HCT116 (cell line): ENCODE measurements around the gene PLEKHG5. TPM values are rescaled to one million over a fixed set of nuclear protein-coding genes. Genes with fewer than 3 reads are reported as not detected.

Experiments
- ATAC-seq: fragments of 200-7000 bp; cut with Tn5 transposase; 2 replicates; pipeline ENCODE4 v1.9.1; 2020; ENCODE audit warnings: mild to moderate bottlenecking, moderate library complexity
- BruUV-seq: library from RNA; stranded (reverse); fragments of 400-500 nt; replicated peaks from 2 replicates; lab custom pipeline; 2021; lab: Mats Ljungman, UMichigan
- CTCF ChIA-PET: fragments of 300-600 bp; sonication (Branson Sonifier 250); formaldehyde crosslinking; loops from one replicate; lab custom pipeline; 2021; ENCODE audit warnings: antibody characterized with exemption; lab: Charles Lee
- POLR2A ChIA-PET: fragments of 300-600, 350-600 bp; sonication (Branson Sonifier 250); formaldehyde crosslinking; loops from one replicate; lab custom pipeline; 2021; ENCODE audit warnings: antibody characterized with exemption; lab: Charles Lee
- RAD21 ChIA-PET, 2 experiments: fragments of 300-600 bp; sonication (Branson Sonifier 250); formaldehyde crosslinking; loops; one replicate each; lab custom pipeline; 2023; ENCODE audit warnings: low total read pairs in 2 of 2; ENCODE audit not compliant: uncharacterized antibody in 2 of 2, unreplicated experiment in 2 of 2, low non-redundant PET in 1 of 2; lab: Charles Lee
- DNase-seq: peaks from one replicate; pipeline ENCODE4 v3.0.0-alpha.2; 2010; ENCODE audit warnings: low read depth, low spot score
- H2AFZ ChIP-seq: fragments of 200-600 bp; shearing (Covaris generic), sonication (generic); 2 replicates; pipeline ENCODE4 v1.6.1; 2017; ENCODE audit warnings: low read depth, mixed run types, mixed read lengths, antibody characterized with exemption, low read length; ENCODE audit not compliant: poor library complexity, severe bottlenecking
- H3K27ac ChIP-seq: 2 replicates; pipeline ENCODE4 v1.5.1; 2012; ENCODE audit warnings: low read depth, low read length
- H3K27me3 ChIP-seq: fragments of 200-600 bp; sonication (generic); 2 replicates; pipeline ENCODE4 v1.6.1; 2016; ENCODE audit warnings: mixed run types, low read length, mixed read lengths; ENCODE audit not compliant: insufficient read depth
- H3K36me3 ChIP-seq, 2 experiments: fragments of 200-500 bp in 1 of 2; fragments of 200-600 bp in 1 of 2; sonication (Bioruptor generic) in 1 of 2; sonication (generic) in 1 of 2; 2 replicates each; pipeline versions ENCODE4 v1.5.1 to v1.6.1; 2014 to 2016; ENCODE audit warnings: low read length in 2 of 2, inconsistent platforms in 1 of 2, mixed read lengths in 1 of 2, mixed run types in 1 of 2; ENCODE audit not compliant: insufficient read depth in 2 of 2, control insufficient read depth in 1 of 2
- H3K4me1 ChIP-seq, 2 experiments: fragments of 200-600 bp in 1 of 2; sonication (generic) in 1 of 2; 2 replicates each; pipeline versions ENCODE4 v1.5.1 to v1.6.1; 2012 to 2017; ENCODE audit warnings: low read length in 2 of 2, inconsistent platforms in 1 of 2, mild to moderate bottlenecking in 1 of 2, mixed read lengths in 1 of 2, mixed run types in 1 of 2, moderate library complexity in 1 of 2; ENCODE audit not compliant: insufficient read depth in 2 of 2, control insufficient read depth in 1 of 2
- H3K4me2 ChIP-seq: fragments of 200-600 bp; sonication (generic); 2 replicates; pipeline ENCODE4 v1.6.1; 2017; ENCODE audit warnings: mixed run types, low read length, mixed read lengths
- H3K4me3 ChIP-seq, 2 experiments: fragments of 200-600 bp in 1 of 2; sonication (generic) in 1 of 2; replicated peaks in 1 of 2; 2 replicates each; pipeline ENCODE4 v1.5.1; 2011 to 2016; ENCODE audit warnings: low read length in 2 of 2, control low read depth in 1 of 2, low read depth in 1 of 2, mild to moderate bottlenecking in 1 of 2, mixed read lengths in 1 of 2, mixed run types in 1 of 2
- H3K79me2 ChIP-seq: fragments of 200-600 bp; sonication (generic); 2 replicates; pipeline ENCODE4 v1.6.1; 2017; ENCODE audit warnings: mild to moderate bottlenecking, mixed run types, low read length, moderate library complexity, mixed read lengths; ENCODE audit not compliant: insufficient read depth
- H3K9ac ChIP-seq: fragments of 200-600 bp; sonication (generic); 2 replicates; pipeline ENCODE4 v1.6.1; 2016; ENCODE audit warnings: low read length, mixed read lengths
- H3K9me2 ChIP-seq: fragments of 200-600 bp; sonication (generic), shearing (Covaris generic); 2 replicates; pipeline ENCODE4 v1.6.1; 2017; ENCODE audit warnings: mixed run types, mild to moderate bottlenecking, moderate library complexity; ENCODE audit not compliant: insufficient read depth
- H3K9me3 ChIP-seq, 2 experiments: fragments of 200-500 bp in 1 of 2; fragments of 200-600 bp in 1 of 2; sonication (Bioruptor generic) in 1 of 2; sonication (generic) in 1 of 2; 2 replicates each; pipeline ENCODE4 v1.6.1; 2014 to 2017; ENCODE audit warnings: low read length in 2 of 2, mixed read lengths in 2 of 2, inconsistent platforms in 1 of 2, low read depth in 1 of 2, mild to moderate bottlenecking in 1 of 2, mixed run types in 1 of 2, moderate library complexity in 1 of 2; ENCODE audit not compliant: control insufficient read depth in 1 of 2, insufficient read depth in 1 of 2
- H4K20me1 ChIP-seq: fragments of 200-600 bp; sonication (generic), shearing (Covaris generic); 2 replicates; pipeline ENCODE4 v1.6.1; 2017; ENCODE audit warnings: mixed run types, mild to moderate bottlenecking, moderate library complexity; ENCODE audit not compliant: insufficient read depth
- ATF3 ChIP-seq: IDR thresholded peaks from 2 replicates; pipeline ENCODE4 v1.6.1; 2012
- CBX3 ChIP-seq: IDR thresholded peaks from 2 replicates; pipeline ENCODE4 v1.6.1; 2012; ENCODE audit warnings: low read depth
- EGR1 ChIP-seq: IDR thresholded peaks from 2 replicates; pipeline ENCODE4 v1.6.1; 2012; ENCODE audit warnings: low read depth
- ELF1 ChIP-seq: IDR thresholded peaks from 2 replicates; pipeline ENCODE4 v1.6.1; 2012; ENCODE audit warnings: low read depth, borderline replicate concordance
- EZH2 ChIP-seq: fragments of 200-600 bp; sonication (generic); IDR thresholded peaks from 2 replicates; pipeline ENCODE4 v1.6.1; 2017; ENCODE audit warnings: antibody characterized with exemption, mixed run types
- EZH2phosphoT487 ChIP-seq: fragments of 200-600 bp; IDR thresholded peaks from 2 replicates; pipeline ENCODE4 v1.6.1; 2018; ENCODE audit warnings: antibody characterized with exemption, borderline replicate concordance
- JUND ChIP-seq: IDR thresholded peaks from 2 replicates; pipeline ENCODE4 v1.6.1; 2012
- MAX ChIP-seq: IDR thresholded peaks from 2 replicates; pipeline ENCODE4 v1.6.1; 2012
- POLR2A ChIP-seq: IDR thresholded peaks from 2 replicates; pipeline ENCODE4 v1.7.0; 2011; ENCODE audit warnings: borderline replicate concordance; ENCODE audit not compliant: insufficient read depth, insufficient read length; ENCODE audit errors: extremely low read depth
- POLR2AphosphoS5 ChIP-seq: IDR thresholded peaks from 2 replicates; pipeline ENCODE4 v1.6.1; 2011; ENCODE audit warnings: mild to moderate bottlenecking, low read depth, low read length, moderate library complexity
- RAD21 ChIP-seq: IDR thresholded peaks from 2 replicates; pipeline ENCODE4 v1.6.1; 2012; ENCODE audit warnings: low read depth, mild to moderate bottlenecking
- REST ChIP-seq: IDR thresholded peaks from 2 replicates; pipeline ENCODE4 v1.6.1; 2012; ENCODE audit warnings: low read depth
- SIN3A ChIP-seq: IDR thresholded peaks from 2 replicates; pipeline ENCODE4 v1.6.1; 2012; ENCODE audit warnings: low read depth
- SRF ChIP-seq: IDR thresholded peaks from 2 replicates; pipeline ENCODE4 v1.6.1; 2012; ENCODE audit warnings: low read depth
- YY1 ChIP-seq: IDR thresholded peaks from 2 replicates; pipeline ENCODE4 v1.6.1; 2011; ENCODE audit warnings: low read length, low read depth, moderate library complexity, mild to moderate bottlenecking; ENCODE audit not compliant: insufficient replicate concordance; ENCODE audit errors: extremely low read depth
- ZBTB33 ChIP-seq: IDR thresholded peaks from 2 replicates; pipeline ENCODE4 v1.6.1; 2011; ENCODE audit warnings: mild to moderate bottlenecking, low read length, moderate library complexity; ENCODE audit not compliant: insufficient replicate concordance; ENCODE audit errors: extremely low read depth
- ZFX ChIP-seq: fragments of 450-650 bp; IDR thresholded peaks from 2 replicates; pipeline ENCODE4 v1.6.1; 2017
- ZNF274 ChIP-seq: fragments of 200-500 bp; sonication (Bioruptor generic); IDR thresholded peaks from 2 replicates; pipeline ENCODE4 v1.6.1; 2014; ENCODE audit warnings: mild to moderate bottlenecking, low read depth, low read length, inconsistent platforms
- intact Hi-C: fragments of 100-400 bp; cut with micrococcal nuclease; formaldehyde crosslinking; loops from 2 replicates; pipeline ENCODE4 v1.10.0; 2022
- total RNA-seq: library from RNA; stranded (reverse); gene quantifications from one replicate; pipeline ENCODE4 v1.2.1, GENCODE V29; 2021; ENCODE audit not compliant: unreplicated experiment

PLEKHG5 gene
- total RNA-seq, 1 experiment from 2014 or later, result 33.0 TPM

- no peaks in the 10 kb centered on the region for H3K9me3 ChIP-seq
- no TSS peak for BruUV-seq
- H2AFZ ChIP-seq, result no peak overlapping the region
- ChIA-PET POLR2A (interaction anchor here (0.6 to 1.8 kb wide), 3 partner anchors 9 to 45 kb away, joined by 3 to 5 read pairs (median 4); no protein-coding TSS in a partner anchor), RAD21 (interaction anchor here in 1 of 2 experiments (1.0 kb wide), 1 partner anchor 11 kb away, joined by 3 read pairs; no protein-coding TSS in a partner anchor), CTCF (interaction anchor here (0.6 to 3.1 kb wide), 16 partner anchors 9 to 1199 kb away, joined by 3 to 18 read pairs (median 4); no protein-coding TSS in a partner anchor)
- intact Hi-C loops, result loop anchor here (2.0 to 10.0 kb wide), 2 partner anchors 43 to 767 kb away; partner anchors contain the start of gene PLEKHG5
- DNase-seq (peak; percentile 81), ATAC-seq (peak; percentile 81)
- H4K20me1 ChIP-seq, result no peaks in the 10 kb centered on the region
- H3K27me3 ChIP-seq, result no peaks in the 10 kb centered on the region
- H3K4me2 ChIP-seq, result peak overlapping the region; percentile 95
- peaks cover 16 to 57% of the 10 kb centered on the region in 2 experiments for H3K4me1 ChIP-seq
- peak overlapping the region; percentile 59 to 69 for H3K4me3 ChIP-seq
- H3K79me2 ChIP-seq, result no peaks in the 10 kb centered on the region
- H3K36me3 ChIP-seq, result 0 out of 4 replicates have a peak, but pooled peaks cover 0 to 2% of the 10 kb centered on the region in 2 experiments
- peak overlapping the region; percentile 98 for H3K27ac ChIP-seq
- no peaks in the 10 kb centered on the region for H3K9me2 ChIP-seq
- H3K9ac ChIP-seq, result peak overlapping the region; percentile 76
- TF ChIP-seq ZBTB33, result peak; percentile 74
- no peak for TF ChIP-seq REST
- no peak for TF ChIP-seq SIN3A
- TF ChIP-seq ATF3, result no peak
- TF ChIP-seq ELF1, result no peak
- TF ChIP-seq EZH2, result no peak
- TF ChIP-seq ZFX, result 0 out of 2 replicates have a peak, but pooled peaks have one; percentile 37
- no peak for TF ChIP-seq EZH2phosphoT487
- TF ChIP-seq ZNF274, result no peak
- no peak for TF ChIP-seq YY1
- TF ChIP-seq MAX, result no peak
- no peak for TF ChIP-seq POLR2A
- TF ChIP-seq EGR1, result no peak
- no peak for TF ChIP-seq RAD21
- no peak for TF ChIP-seq CBX3
- no peak for TF ChIP-seq JUND
- TF ChIP-seq SRF, result no peak
- peak; percentile 56 for TF ChIP-seq POLR2AphosphoS5
Measured at GRCh38 chr1:6447818-6448748, 43.4 kb downstream of the PLEKHG5 start.
